HG03558 (cell line): Measurements from ENCODE around the gene RASSF7.
A peak's percentile ranks its signal among the peaks of the same experiment; 100 is the strongest.
"Not testable (repeated sequence)": the region's sequence is repeated elsewhere in the genome, so short reads cannot be mapped to it uniquely, and the experiment has no call there.

Experiments used
- ATAC-seq: cut with Tn5 transposase; IDR thresholded peaks from one replicate; pipeline ENCODE4 v1.9.1; 2021; ENCODE audit warnings: moderate number of reproducible peaks; ENCODE audit not compliant: unreplicated experiment; ENCODE audit errors: extremely low read depth

RASSF7 gene

DNA sequence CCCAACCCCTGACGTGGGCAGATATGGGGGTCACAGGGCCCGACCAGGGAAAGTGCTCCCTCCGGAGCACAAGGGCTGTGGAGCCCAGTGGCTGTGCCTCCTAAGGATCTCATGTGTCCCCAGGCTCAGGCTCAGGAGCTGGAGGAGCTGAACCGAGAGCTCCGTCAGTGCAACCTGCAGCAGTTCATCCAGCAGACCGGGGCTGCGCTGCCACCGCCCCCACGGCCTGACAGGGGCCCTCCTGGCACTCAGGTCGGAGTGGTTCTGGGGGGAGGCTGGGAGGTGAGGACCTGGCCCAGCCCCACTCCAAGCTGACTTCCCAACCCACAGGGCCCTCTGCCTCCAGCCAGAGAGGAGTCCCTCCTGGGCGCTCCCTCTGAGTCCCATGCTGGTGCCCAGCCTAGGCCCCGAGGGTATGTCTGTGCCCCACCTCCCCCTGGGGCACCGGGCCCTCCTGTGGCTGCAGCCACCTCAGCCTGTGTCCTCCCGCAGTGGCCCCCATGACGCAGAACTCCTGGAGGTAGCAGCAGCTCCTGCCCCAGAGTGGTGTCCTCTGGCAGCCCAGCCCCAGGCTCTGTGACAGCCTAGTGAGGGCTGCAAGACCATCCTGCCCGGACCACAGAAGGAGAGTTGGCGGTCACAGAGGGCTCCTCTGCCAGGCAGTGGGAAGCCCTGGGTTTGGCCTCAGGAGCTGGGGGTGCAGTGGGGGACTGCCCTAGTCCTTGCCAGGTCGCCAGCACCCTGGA lies 2.5 kb downstream of the RASSF7 start:
- no peak for ATAC-seq

GRCh38 chr11:563812-564578 lies 3.2 kb downstream of the RASSF7 start:
- no peak for ATAC-seq

DNA sequence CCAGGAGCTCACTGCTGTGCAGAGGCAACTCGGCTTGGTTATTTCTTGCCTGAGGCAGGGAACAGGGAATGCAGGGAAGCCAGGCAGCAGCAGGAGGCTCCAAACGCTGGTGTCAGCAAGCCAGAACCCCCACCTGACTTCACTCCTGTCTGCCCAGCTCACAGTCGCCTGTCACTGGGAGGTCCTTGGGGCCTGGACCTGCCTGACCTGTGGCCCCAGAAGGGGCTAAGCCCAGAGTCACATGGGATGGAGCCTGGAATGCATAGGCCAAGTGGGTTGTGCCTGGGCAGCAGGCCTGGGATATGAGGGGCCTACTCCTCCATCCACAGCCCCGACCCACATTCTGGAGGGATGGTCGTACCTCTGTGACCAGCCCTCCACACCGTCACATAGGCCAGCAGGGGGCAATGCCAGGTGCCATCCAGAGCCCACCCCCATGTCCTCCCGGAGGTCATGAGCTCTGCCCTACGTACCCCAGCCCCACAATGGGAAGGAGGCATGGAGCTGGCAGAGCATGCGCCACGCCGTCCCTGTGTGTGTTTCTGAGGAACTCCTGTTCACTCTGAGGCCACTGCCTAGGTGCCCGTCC lies 5.2 kb downstream of the RASSF7 start:
- no peak for ATAC-seq

GRCh38 chr11:567011-567628 lies 6.3 kb downstream of the RASSF7 start:
- no peak for ATAC-seq

DNA sequence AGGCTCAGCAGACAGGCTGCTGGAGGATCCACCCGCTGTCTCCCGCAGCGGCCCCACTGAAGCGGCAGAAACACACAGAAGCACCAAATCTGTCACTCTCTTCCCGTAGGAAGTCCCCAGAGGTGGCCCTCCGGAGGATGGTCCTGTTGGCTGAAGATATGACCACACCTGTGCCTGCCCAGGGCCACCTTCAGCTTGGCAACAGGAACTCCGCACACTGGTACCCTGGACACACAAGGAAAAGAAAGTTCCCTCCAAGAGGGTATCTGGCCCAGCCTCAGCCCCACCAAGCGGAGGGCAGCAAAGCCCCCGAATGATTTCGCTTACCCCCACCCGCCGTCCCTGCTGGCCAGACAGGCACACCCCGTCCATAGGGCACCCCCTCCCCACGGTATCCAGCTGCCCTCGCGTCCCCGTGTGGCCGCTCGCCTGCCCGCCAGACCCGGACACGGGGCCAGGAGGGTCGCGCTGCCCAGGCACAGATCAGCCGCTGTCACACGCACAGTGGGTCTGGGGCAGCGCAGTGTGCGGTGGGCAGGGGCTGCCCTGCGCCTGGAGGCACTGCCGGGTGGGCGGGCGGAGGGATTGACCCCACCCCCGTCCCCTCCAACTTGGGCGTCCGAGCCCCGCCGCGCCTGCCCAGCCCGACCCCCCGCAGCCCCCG lies 7.0 kb downstream of the RASSF7 start:
- peak; percentile 10 for ATAC-seq

DNA sequence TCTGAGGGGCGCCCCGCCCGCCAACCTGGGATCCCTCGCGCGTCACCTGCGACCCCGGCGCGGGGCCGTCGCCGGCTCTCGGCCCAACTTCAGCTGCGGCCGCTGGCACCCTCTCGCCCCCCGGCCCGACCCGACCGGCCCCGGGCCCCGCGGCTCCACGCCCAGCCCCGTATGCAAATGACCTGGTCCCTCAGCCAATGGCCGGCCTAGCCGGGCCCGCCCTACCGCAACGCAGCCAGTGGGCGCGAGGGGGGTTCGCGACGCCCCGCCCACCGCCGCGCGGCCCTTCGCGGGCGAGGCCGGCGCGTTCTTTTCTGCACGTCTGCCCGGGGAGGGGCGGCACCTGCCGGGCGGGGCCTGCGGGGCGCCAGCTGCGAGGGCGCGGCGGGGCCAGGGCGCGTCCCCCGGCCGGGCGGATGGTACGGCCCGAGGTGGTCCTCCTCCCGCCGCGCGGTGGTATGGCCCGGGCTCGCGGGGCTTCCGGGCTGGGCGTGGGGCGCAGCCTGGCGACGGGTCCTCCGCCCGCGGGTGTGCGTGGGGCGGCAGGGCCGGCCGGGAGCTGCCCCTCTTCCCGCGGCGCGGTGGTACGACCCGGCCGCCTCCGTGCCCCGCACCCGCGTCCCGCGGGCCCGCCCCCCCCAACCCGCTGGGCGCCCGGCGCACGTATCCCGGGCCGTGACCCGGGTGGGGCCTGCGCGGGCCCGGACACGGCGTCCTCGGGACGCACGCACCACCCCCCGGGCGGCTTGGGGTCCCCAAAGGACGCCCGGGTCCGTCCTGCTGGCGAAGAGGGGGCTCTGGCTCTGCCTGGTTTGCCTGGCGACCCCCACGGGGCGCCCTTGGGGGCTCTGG lies 7.8 kb downstream of the RASSF7 start:
- ATAC-seq, result peak; percentile 70

GRCh38 chr11:569158-569885 lies 8.6 kb downstream of the RASSF7 start:
- ATAC-seq, result no peak

GRCh38 chr11:571802-572185 lies 11.0 kb downstream of the RASSF7 start:
- ATAC-seq, result no peak

- ATAC-seq, result no peak
Measured at GRCh38 chr11:573146-573759, 12.5 kb downstream of the RASSF7 start.

DNA sequence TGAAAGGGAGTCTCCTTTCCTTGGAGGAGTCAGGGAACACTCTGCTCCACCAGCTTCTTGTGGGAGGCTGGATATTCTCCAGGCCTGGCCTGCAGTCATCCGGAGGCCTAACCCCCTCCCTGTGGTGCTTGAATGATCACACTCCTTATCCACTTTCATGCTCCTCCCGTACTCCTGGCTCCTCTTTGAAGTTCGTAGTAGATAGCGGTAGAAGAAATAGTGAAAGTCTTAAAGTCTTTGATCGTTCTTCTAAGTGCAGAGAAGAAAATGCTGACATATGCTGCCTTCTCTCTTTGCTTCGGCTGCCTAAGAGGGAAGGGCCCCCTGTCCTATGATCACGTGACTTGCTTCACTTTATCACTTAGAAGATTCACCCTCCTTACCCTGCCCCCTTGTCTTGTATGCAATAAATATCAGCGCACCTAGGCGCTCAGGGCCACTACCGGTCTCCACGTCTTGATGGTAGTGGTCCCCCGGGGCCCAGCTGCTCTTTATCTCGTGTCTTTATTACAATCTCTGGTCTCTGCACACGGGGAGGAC lies 13.3 kb downstream of the RASSF7 start:
- ATAC-seq, result not testable (repeated sequence)

- ATAC-seq, result no peak
Measured at GRCh38 chr11:574632-575312, 14.0 kb downstream of the RASSF7 start.

- ATAC-seq, result no peak
Measured at GRCh38 chr11:575313-575995, 14.7 kb downstream of the RASSF7 start.

GRCh38 chr11:575996-576768 lies 15.4 kb downstream of the RASSF7 start, which contains the start of gene PHRF1:
TSS of gene PHRF1 (plus strand) at chr11:576470. CDS start at chr11:581513, 5,043 bp downstream.
- ATAC-seq, result peak; percentile 55

DNA sequence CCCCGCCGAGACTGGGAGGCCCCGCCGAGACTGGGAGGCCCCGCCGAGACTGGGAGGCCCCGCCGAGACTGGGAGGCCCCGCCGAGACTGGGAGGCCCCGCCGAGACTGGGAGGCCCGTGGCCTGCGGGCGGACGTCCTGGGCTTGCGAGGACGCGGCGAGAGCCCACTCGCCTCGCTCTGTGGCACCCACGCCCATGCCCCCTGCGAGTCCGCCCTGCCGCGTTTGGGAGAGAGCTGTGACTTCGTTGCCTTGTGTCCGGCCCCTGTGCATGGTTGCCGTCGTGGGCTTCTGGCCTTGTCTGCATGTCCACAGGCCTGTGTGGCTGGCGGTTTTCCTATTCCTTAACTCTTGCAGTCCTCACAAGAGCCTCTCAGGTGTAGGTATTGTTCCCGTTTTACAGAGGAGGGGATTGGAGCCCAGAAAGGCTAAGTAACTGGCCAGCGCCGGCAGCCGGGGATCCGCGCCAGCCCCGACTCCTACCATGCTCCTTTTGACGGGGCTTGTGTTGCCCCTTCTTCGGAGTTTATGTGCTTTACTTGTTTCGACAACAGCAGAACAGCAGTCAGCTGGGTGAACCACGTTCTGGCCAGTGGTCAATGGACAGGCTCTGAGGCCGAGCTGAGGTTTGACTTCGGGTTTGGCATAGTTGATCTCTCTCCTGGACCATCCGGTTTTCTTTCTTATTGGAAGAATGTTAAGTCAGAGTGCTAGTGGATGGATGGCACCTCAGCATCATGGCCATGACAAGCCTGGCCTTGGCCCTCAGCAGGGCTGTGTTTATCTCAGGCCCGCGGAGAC lies 16.2 kb downstream of the RASSF7 start:
- ATAC-seq, result no peak

DNA sequence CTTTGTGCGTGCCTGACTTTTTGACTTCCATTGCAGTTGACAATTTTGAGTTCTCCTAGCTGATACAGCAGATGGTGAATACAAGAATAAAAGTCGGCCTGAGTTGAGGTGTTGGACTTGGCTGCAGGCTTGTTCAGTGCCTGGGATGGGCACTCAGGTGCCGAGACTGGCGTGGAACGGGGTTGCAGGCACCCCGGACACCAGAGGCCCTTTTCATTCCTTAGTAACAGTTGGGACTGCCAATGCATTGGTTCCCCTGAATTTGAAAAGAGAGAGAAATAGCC lies 16.8 kb downstream of the RASSF7 start:
- ATAC-seq, result no peak
